Activated CD4-positive, CD25-positive, alpha-beta regulatory T cell treated with anti-CD3 and anti-CD28 coated beads, Interleukin-2, amount 50 U/mL, for 24 hours (primary cell): ENCODE measurements around the gene SLC9A3.
A peak's percentile ranks its signal among the peaks of the same experiment; 100 is the strongest.

Experiments
- ATAC-seq, 2 donors: fragments of 150-1000 bp; cut with Tn5 transposase; one replicate each; pipeline ENCODE4 v1.10.0; 2021; ENCODE audit warnings: mild to moderate bottlenecking in 1 of 2, moderate library complexity in 1 of 2

The SLC9A3 gene

DNA sequence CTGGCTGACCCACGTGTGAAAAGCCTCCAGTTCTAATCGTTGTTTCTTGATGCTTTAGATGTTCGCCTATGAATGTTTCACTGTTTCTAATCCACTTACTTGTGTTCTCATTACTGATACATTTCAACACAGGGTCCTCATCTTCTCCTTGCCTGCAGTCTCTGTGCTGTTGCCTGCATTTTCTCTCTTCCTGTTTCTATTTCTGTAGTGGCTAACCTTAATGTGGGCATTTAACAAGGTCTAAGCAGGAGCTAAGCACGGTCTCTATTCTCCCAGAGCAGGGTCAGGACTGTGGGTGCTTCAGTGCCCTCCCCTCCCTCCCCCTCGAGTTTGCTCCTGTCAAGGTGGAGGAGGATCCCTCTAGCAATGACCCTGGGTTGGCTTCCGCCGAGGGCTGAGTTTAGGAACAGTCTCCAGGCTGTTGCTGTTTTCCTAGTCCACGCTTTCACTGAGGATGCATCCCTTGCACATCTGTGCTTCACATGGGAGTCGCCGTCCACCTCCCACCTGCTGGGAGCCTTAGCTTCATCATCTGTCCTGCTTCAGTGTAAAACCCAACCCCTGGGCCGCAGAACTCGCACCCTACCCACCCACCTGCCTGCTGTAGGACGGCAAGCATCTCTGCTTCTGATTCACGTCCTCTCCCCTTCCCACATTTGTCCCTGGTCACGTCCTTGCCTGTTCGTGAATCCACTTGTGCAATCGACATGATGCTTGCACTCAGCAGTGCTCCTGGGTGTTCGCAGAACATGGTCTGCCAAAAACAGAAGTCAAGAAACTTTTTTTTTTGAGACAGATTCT lies 83.6 kb downstream of the SLC9A3 start:
- ATAC-seq: no peak

DNA sequence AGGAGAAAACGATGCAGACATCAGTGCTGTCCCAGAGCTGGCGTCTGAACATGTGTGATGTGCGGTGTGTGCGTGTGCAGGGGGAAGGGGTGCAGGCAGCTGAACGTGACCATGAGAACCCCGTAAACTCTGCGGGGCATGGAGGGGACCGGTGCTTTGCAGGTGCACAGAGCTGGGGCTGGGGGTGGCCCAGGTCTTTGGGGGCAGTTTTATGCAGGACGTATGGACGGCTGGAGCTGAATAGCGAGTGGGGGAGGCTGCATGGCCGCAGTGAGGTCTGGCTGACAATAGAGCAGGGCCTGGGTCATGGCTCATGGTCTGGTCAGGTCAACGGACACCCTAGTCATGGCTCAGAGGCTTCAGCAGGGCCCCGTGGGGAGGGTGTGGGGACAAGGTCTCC lies 84.6 kb downstream of the SLC9A3 start:
- no peak for ATAC-seq

DNA sequence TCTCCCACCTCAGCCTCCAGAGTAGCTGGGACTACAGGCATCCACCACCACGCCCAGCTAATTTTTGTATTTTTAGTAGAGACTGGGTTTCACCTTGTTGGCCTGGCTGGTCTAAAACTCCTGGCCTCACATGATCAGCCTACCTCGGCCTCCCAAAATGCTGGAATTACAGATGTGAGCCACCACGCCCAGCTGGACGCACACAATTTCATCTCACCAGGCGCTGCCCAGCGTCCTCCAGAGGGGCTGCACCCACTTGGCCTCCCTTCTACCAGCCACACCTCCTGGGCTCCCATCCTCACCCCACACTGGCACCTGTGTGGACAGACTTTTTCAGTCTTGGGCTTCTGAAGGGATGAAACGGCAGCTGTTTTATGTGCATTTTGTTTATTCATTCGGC lies 85.1 kb downstream of the SLC9A3 start:
- ATAC-seq: no peak

DNA sequence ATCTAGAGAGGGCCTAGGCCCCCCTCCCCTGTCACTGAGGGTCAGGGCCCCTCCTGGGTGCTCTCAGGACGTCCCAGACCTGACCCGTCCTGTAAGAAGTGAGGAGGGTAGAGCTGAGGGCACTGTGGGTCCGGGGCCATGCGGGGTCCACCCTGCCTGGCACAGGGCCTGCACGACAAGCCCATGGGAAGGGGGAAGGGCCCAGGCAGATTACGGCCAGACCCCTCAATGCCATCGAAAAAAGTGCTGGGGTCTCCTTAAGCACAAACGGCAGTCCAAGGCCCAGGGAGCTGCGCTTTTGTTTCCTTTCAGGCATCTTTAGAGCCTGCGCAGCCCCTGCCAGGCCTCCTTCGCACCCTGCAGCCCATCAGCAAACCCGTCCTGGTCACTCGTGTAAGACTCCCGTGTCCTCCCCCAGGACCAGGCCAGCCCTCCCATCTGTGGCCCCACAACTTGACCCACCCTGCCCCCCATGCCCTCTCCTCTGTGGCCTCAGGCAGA lies 85.7 kb downstream of the SLC9A3 start:
- no peak for ATAC-seq

DNA sequence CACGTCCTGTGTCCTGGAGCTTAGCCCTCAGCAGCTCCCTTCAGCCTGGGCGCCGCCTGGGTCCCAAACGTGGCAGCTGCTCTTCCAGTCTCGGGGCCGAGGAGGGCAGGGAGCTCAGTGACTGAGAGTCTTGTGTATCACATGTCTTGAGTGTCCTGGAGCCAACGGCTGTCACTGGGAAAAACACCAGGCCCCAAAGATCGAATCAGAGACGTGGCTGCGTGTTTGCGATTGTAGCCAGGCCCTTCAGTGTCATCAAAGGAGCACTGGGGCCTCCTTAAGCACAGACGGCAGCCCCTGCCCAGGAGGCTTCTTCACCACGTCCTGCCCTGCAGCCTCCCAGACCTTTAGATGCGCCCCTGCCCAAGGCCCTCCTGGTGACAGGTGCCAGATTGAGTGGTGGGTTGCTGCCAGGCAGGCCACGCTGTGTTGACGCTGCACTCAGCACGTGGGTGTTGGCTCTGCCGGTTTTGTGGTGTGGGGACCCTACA lies 86.9 kb downstream of the SLC9A3 start:
- ATAC-seq: no peak

DNA sequence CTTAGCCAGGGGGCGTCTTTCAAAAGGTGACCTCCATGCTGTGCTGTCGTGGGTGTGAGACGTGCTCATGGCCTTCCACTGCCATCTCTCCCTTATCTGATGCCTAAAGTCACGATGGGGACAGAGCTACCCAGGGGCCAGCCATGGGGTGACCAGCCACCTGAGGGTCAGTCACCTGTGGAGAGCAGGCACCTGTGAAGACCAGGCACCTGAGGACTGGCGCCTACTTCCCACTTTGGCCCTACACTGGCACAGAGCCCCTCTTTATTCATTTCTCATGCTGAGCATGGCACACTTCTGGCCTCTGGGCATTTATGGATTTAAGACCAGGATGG lies 87.6 kb downstream of the SLC9A3 start:
- ATAC-seq: no peak

DNA sequence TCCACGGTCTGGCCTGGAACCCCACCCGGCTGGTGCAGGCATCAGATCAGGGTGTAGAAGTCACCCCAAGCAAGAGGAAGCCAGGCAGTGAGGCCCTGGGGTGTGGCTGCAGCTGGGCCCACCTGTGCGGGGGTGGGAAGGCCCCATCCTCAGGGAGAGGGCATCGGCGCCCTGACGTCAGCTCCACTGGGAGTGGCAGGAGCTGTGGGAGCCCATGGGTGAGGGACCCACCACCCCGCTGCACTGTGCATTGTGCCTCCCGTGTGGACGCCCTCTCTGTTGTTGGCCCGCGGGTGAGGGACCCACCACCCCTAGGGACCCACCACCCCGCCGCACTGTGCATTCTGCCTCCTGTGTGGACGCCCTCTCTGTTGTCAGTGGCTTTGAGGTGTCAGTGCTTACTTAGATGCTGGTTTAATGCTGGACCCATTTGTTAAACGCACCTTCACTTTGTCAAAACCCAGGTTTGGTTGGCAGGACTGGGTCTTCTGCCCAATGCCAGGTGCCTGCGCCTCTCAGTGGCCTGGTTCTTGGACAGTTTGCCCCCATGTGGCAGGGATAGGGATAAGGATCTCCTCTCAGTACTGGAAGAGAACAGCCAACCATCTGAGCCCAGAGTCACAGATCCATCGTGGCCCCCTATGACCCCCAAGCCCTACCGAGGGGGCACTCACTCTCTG lies 88.1 kb downstream of the SLC9A3 start:
- peak in 1 of 2 donors; percentile 34 for ATAC-seq

DNA sequence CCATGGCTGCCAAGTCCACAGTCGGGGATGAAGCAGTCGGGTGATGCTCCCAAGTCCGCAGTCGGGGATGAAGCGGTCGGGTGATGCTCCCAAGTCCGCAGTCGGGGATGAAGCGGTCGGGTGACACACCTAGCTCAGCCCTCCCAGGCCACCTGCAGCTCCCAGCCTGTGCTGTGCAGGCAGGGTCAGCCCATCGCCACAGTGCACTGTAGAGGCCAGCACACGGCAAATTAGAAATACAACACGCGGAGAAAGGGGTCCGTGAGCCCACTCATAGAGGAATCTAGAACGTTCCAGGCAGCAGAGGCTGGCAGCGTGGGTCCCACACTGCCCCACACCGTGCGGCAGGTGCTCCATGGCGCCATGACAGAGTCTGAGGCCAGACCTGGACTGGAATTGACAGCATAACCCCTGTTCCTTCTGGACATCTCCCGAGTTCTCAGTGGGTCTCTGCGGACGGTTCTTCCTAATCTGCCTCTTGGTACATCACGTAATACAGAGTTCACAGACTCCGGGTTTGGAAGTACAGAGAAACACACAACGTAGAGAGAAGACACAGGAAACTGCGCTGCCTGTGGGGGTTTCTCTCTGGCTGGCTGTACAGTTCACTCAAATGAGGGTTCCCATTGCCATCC lies 89.0 kb downstream of the SLC9A3 start:
- ATAC-seq: no peak

DNA sequence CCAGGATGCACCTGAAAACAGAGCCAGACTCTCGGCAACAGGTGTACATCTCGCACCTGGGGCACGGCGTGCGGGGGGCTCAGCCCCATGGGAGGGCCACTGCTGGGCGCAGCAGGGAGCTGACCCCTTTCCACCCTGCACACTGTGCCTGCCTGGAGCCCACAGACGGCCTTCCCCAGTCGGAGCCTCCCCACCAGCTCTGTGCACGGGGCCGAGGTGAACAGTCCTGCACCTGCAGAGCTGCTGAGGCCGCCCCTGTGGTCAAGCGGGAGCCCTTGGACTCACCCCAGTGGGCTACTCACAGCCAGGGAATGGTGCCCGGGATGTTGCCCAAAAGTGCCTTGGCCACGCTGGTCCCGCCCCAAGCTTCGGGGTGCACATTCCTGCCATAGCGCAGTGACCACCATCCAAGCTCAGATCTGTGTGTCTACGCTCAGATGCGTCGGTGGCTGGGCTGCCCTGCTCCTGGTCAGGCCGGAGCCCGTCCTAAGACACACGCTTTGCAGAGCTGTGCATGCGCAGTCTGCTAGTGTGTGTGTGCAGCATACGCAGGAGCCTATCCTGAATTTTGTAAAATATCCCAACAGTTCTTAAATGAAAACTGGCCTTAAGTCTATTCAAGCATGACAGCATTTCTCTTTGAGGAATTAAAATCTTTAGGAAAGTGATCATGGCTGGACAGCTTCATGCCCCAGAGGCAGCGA lies 89.7 kb downstream of the SLC9A3 start:
- no peak for ATAC-seq

DNA sequence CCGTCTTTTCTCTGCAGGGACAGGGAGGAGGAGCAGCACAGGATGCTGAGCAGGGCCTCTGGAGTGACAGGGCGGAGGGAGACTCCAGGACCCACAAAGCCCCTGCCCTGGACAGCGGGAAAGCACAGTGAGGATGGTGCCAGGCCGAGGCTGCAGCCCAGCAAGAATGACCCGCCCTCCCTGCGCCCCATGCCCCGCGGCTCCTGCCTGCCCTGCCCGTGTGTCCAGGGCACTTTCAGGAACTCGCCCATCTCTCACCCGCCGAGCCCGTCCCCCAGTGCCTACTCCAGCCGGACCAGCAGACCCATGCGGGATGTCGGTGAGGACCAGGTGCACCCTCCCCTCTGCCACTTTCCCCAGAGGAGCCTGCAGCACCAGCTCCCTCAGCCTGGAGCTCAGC lies 90.4 kb downstream of the SLC9A3 start:
- no peak for ATAC-seq

DNA sequence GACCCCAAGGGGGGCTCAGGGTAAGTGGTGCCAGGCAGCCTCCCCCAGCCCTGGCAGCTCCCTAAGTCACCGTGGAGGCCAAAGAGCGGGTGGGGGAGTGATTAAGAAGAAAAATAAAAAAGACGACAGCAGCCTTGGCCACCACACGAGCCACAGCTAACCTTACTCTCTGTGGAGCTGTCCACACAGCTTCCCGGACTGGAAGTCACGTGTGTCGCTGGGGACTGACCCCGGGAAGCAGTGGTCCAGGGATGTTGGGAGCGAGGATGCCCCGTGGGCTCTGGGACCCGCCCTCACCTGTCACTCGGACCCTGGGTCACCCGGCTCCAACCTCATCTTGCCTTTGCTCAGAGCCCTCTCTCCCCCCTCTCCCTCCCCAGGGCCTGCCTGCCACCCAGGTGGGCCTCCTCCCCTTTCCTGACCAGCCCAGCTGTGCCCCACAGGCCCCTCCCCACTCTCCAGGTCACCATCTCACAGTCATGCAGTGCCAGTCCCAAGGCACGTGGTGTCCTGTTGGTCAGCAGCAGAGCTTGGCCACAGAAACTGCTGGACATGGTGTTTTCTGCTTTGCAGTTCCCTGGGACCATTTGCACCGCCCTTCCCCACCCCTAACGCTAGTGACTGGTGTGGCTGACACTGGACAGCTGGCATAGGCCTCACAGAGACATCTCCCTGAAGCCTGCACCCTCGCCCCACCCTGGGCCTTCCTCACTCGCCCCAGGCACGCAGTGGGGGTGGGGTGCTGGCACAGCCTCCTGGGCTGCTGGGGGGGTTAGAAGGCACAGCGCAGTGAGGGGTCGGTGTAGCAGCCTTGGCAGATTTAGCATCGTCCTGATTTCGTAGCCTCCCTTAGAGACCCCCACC lies 91.1 kb downstream of the SLC9A3 start:
- no peak for ATAC-seq

DNA sequence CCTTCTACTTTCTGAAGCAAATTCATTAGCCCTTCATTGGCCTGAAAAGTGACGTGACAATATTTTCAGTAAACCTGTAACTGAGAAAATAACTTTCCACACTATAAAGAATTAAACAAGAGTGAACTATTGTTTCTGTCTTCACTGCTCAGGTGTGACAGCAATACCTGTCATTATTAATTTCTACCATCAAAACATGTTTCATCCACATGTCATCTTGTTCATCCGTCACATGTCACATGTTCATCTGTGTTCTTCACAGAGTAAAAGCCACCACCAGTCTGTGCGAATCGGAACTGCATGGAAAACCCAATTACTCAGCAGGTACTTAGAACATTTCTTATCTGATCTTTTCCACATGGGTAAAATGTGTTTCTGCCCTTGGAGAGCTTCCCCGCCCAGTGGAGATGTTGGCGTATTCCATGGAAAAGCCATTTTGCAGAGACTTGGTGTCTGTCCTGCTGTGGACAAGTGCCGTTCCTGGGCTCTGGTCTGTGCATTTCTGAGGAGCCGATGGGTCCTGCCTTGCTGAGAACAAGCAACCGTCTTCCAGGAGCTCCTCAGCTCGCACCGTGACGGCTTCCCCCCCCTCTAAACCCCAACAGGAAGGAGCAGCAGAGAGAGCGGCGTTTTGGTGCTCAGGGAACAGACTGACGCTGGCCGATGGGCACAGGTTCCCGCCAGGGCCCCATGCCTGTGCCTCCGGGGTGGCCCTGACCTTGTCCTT lies 91.9 kb downstream of the SLC9A3 start:
- ATAC-seq: no peak

DNA sequence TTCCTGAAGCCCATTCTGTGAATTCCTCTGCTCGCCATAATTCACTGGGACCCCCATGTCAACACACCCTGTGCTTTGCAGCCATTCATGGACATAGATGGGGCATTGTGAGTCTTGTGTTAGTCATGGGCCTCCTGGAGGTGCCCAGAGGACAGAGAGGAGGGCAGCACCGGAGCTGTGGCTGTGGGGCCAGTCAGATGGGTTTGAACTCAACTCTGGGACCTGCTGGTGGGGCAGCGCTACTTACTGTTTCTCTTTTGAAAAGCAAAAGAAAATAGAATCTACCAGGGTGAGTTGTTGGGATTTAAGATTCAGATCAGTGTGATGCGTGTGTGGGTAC lies 92.6 kb downstream of the SLC9A3 start:
- no peak for ATAC-seq

DNA sequence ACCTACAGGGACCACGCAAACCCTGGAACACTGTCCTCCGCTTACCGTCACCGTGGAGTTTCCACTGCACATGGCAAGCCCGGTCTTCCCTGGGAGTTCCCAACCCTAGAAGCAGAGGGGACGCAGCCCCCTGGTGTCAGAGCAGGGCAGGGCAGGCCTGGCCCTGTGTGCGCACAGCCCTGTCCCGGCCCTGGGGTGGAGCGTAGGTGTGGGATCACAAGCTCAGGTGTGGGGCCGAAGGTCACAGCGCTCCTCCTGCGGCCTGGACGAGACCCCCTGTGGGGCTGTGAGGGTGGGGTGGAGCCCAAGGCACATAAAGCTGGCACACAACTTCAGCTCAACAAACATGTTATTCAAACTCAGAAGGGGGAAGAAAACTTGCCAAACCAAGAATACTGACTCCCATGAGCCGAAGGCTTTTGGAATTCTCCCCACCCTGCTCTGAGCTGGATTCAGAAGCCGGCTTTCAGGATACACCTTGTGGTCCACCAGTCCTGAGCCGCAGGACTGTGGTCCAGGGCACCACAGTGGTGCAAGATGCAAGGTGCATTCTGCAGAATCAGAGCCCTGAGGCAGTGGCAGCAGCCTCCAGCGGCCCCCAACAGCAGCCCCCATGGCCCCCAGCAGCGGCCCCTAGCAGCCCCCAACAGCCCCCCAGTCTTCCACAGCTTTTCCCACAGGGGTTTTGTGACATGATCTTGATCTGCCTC lies 93.1 kb downstream of the SLC9A3 start:
- ATAC-seq: peak; percentile 75 to 83

DNA sequence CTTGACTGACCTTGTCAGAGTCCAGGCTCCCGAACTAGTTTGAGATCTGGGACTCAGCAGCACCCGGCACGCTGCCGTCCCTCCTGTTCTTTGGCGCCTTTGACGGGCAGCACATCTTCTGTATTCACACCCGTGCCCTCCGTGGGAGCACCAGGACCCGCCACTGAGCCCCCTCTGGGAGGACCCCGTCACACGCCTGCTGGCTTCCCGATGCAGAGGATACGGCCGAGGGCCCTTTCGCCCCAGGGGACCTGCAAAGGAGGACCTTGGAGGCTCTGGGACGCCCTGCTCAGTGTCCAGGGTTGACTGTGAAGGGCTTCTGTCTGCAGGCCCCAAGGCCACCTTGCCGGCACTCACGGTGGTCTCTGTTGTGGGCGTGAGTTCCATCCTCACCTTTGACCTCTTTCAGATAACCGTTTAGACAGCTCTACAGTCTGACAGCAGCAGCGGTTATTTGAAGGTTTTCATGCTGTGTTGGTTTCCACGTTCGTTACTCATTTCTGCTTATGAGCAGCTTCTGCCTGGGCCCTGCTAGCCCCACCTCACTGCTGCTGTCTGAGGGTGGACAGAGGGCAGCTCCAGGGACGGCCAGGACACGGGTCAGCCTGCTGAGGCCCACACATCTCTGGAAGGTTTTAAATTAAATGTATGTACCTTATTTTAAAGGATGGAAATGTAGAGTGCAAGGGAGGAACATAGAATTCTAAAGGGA lies 93.9 kb downstream of the SLC9A3 start:
- no peak for ATAC-seq

DNA sequence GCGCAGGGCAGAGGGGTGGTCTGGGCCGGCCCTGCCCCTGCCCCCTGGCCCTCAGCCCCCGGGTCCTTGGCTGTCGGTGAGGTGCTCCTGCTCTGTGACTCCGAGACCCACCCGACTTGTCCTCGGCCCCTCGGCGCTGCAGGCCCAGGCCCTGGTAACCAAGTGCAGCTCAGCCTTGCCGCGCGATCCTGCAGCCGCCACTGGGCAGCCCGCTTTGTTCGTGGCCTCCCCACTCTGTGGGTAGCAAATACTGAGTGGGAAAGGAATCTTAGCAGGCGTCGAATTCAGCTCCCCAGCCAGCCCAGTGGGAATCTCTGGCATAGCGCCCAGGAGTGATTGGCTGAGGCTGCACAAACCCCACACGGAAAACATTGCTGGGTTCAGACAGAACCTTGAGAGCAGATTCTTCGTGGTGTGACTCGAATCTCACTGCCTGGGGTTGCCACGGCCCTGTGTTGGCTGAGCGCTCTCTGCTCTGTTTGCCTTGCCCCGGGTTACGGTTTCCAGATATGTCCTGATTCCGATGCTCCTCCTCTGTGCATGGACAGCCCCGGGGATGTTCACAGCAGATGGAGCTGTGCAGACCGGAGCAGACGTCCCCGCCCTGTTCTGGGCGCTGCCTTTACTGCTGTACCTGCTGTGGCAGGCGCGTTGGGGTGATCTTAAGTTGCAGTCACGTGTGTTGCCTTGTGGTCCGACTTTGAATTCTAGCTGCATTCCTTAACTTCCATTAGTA lies 94.6 kb downstream of the SLC9A3 start:
- no peak for ATAC-seq

DNA sequence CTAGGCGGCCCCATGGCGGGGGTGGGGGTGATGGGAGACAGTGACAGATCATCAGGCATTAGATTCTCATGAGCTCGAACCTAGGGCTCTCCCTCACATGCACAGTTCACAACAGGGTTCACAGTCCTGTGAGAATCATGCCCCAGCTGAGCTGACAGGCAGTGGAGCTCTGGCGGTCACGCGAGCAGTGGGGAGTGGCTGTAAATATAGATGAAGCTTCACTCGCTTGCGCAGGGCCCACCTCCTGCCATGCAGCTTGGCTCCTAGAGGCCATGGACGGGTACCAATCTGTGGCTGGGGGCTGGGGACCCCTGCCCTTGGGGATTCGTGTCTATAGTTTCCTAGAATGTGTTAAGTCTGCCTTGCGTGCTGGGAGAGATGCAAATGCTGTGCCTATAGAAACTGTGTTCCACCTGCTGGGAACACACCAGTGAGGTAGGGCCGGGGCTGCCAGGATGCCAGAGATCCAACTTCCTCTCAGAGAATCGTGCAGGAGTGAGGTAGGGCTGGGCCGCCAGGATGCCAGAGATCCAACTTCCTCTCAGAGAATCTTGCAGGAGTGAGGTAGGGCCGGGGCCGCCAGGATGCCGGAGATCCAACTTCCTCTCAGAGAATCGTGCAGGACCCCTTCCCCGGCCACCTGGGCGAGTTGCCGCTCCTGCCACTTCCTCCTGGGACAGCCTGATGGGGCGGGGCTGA lies 95.3 kb downstream of the SLC9A3 start:
- ATAC-seq: no peak

DNA sequence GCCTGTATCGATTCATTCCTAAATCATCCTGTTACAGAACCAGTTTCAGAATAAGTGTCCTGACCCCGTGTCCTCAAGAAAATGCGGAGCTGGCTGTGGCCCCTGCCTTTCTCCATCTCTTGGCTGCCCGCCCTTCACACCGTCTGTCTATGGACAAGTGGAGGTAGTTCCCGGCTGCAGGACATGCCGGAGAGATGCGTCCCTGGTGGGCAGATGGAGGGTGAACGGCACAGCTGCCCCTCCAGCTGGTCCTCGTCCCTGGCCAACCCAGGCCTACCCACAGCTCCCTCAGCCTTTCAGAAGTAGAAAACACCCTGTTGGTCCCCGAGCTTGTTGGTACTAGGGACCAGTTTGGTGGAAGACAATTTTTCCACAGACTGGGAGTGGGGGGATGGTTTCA lies 96.0 kb downstream of the SLC9A3 start:
- ATAC-seq: no peak
